H1 (cell line): Measurements from ENCODE around the gene MGMT. TPM values are rescaled to one million over a fixed set of nuclear protein-coding genes. Genes with fewer than 3 reads are reported as not detected.

ENCODE experiments used
- CTCF ChIA-PET: fragments of 300-600 bp; sonication (Branson Sonifier 250); formaldehyde crosslinking; loops from one replicate; lab custom pipeline; 2021; ENCODE audit not compliant: partially characterized antibody; lab: Charles Lee
- POLR2A ChIA-PET: fragments of 300-600 bp; sonication (Branson Sonifier 250); formaldehyde crosslinking; loops from one replicate; lab custom pipeline; 2021; ENCODE audit warnings: inconsistent platforms; ENCODE audit not compliant: partially characterized antibody; lab: Charles Lee
- DNase-seq, 2 experiments: peaks; one replicate each; pipeline versions ENCODE4 v3.0.0 to v3.0.0-alpha.2; 2010 to 2022; ENCODE audit warnings: low spot score in 2 of 2, low read depth in 1 of 2, mixed read lengths in 1 of 2
- FAIRE-seq: peaks from 2 replicates; lab custom pipeline; 2011; peaks lifted over from hg19 to GRCh38; lab: Jason Lieb, UNC
- H2AFZ ChIP-seq: 2 replicates; pipeline ENCODE4 v1.8.1; 2012; ENCODE audit warnings: low read length, inconsistent platforms
- H2AK5ac ChIP-seq: 2 replicates; pipeline ENCODE4 v1.6.1; 2013; ENCODE audit warnings: low read depth, low read length
- H2BK120ac ChIP-seq: replicated peaks from 2 replicates; pipeline ENCODE3; 2013; ENCODE audit warnings: low read depth, low read length, inconsistent platforms
- H2BK12ac ChIP-seq: 2 replicates; pipeline ENCODE4 v1.6.1; 2013; ENCODE audit warnings: low read depth, low read length
- H2BK15ac ChIP-seq: 2 replicates; pipeline ENCODE4 v1.6.1; 2013; ENCODE audit warnings: low read length
- H2BK20ac ChIP-seq: 2 replicates; pipeline ENCODE4 v1.6.1; 2013; ENCODE audit warnings: low read length
- H2BK5ac ChIP-seq: 2 replicates; pipeline ENCODE4 v1.6.1; 2013; ENCODE audit warnings: low read depth, low read length
- H3K14ac ChIP-seq: 2 replicates; pipeline ENCODE4 v1.6.1; 2013; ENCODE audit warnings: inconsistent platforms; ENCODE audit not compliant: insufficient read length
- H3K18ac ChIP-seq: 2 replicates; pipeline ENCODE4 v1.6.1; 2013; ENCODE audit warnings: low read length; ENCODE audit errors: extremely low read depth
- H3K23ac ChIP-seq: 2 replicates; pipeline ENCODE4 v1.6.1; 2013; ENCODE audit warnings: inconsistent platforms; ENCODE audit not compliant: insufficient read length
- H3K23me2 ChIP-seq: 2 replicates; pipeline ENCODE4 v1.6.1; 2013; ENCODE audit warnings: low read depth, low read length
- H3K27ac ChIP-seq: 2 replicates; pipeline ENCODE4 v1.6.1; 2011; ENCODE audit warnings: low read depth, low read length, inconsistent platforms
- H3K27me3 ChIP-seq, 4 experiments: replicated peaks in 1 of 4; 1 replicate in 1 of 4; 2 replicates in 3 of 4; pipeline versions ENCODE4 v1.6.1 to v1.8.1; 2011 to 2013; ENCODE audit warnings: low read length in 3 of 4, mild to moderate bottlenecking in 3 of 4, inconsistent platforms in 2 of 4, mixed read lengths in 2 of 4, moderate library complexity in 1 of 4; ENCODE audit not compliant: control insufficient read depth in 3 of 4, insufficient read depth in 3 of 4; ENCODE audit errors: extremely low read depth in 1 of 4
- H3K36me3 ChIP-seq, 4 experiments: 2 replicates each; pipeline versions ENCODE4 v1.6.1 to v1.8.1; 2011 to 2013; ENCODE audit warnings: mild to moderate bottlenecking in 4 of 4, low read length in 3 of 4, moderate library complexity in 2 of 4, control low read depth in 1 of 4, inconsistent platforms in 1 of 4; ENCODE audit not compliant: insufficient read depth in 4 of 4, control insufficient read depth in 2 of 4
- H3K4ac ChIP-seq: replicated peaks from 2 replicates; pipeline ENCODE3; 2013; ENCODE audit warnings: low read length, low read depth, mixed read lengths, inconsistent platforms; ENCODE audit not compliant: insufficient read length
- H3K4me1 ChIP-seq, 4 experiments: replicated peaks in 1 of 4; 1 replicate in 1 of 4; 2 replicates in 3 of 4; pipeline versions ENCODE4 v1.6.1 to v1.8.1; 2011 to 2013; ENCODE audit warnings: low read length in 3 of 4, inconsistent platforms in 2 of 4, mixed read lengths in 1 of 4; ENCODE audit not compliant: insufficient read depth in 4 of 4, control insufficient read depth in 3 of 4
- H3K4me2 ChIP-seq, 2 experiments: 2 replicates each; pipeline versions ENCODE4 v1.6.1 to v1.8.1; 2011 to 2013; ENCODE audit warnings: low read depth in 2 of 2, low read length in 2 of 2, control low read depth in 1 of 2, inconsistent platforms in 1 of 2, mild to moderate bottlenecking in 1 of 2; ENCODE audit not compliant: insufficient read depth in 1 of 2
- H3K4me3 ChIP-seq, 4 experiments: fragments of 200-600, 300-600 bp in 1 of 4; sonication (generic), shearing (Covaris generic), sonication (Bioruptor Twin) in 1 of 4; 2 replicates each; pipeline versions ENCODE4 v1.5.1 to v1.8.1; 2011 to 2016; ENCODE audit warnings: low read length in 4 of 4, low read depth in 3 of 4, control low read depth in 2 of 4, inconsistent platforms in 2 of 4, mild to moderate bottlenecking in 2 of 4, mixed read lengths in 1 of 4, moderate library complexity in 1 of 4; ENCODE audit not compliant: insufficient read depth in 2 of 4; ENCODE audit errors: extremely low read depth in 1 of 4
- H3K56ac ChIP-seq: replicated peaks from 2 replicates; pipeline ENCODE3; 2013; ENCODE audit warnings: low read depth, mild to moderate bottlenecking, mixed read lengths, low read length, inconsistent platforms; ENCODE audit not compliant: insufficient read length
- H3K79me1 ChIP-seq: 2 replicates; pipeline ENCODE4 v1.6.1; 2013; ENCODE audit warnings: low read depth, low read length, control low read depth
- H3K79me2 ChIP-seq, 2 experiments: 2 replicates each; pipeline versions ENCODE4 v1.6.1 to v1.8.1; 2012 to 2013; ENCODE audit warnings: low read length in 2 of 2, mild to moderate bottlenecking in 2 of 2, inconsistent platforms in 1 of 2; ENCODE audit not compliant: insufficient read depth in 2 of 2, control insufficient read depth in 1 of 2
- H3K9ac ChIP-seq, 4 experiments: replicated peaks in 1 of 4; 1 replicate in 1 of 4; 2 replicates in 3 of 4; pipeline versions ENCODE4 v1.6.1 to v1.8.1; 2011 to 2013; ENCODE audit warnings: low read depth in 3 of 4, low read length in 3 of 4, control low read depth in 2 of 4, mild to moderate bottlenecking in 2 of 4, moderate library complexity in 2 of 4, inconsistent platforms in 1 of 4; ENCODE audit errors: extremely low read depth in 1 of 4
- H3K9me3 ChIP-seq, 2 experiments: 2 replicates each; pipeline versions ENCODE4 v1.6.1 to v1.8.1; 2012 to 2013; ENCODE audit warnings: mild to moderate bottlenecking in 2 of 2, moderate library complexity in 2 of 2, control low read depth in 1 of 2, inconsistent platforms in 1 of 2, low read depth in 1 of 2, low read length in 1 of 2, mixed read lengths in 1 of 2; ENCODE audit not compliant: insufficient read depth in 2 of 2
- H4K20me1 ChIP-seq, 2 experiments: replicated peaks in 1 of 2; 2 replicates each; pipeline versions ENCODE3 to v1.8.1; 2011 to 2013; ENCODE audit warnings: inconsistent platforms in 2 of 2, low read length in 2 of 2, mild to moderate bottlenecking in 1 of 2; ENCODE audit not compliant: insufficient read depth in 2 of 2, control insufficient read depth in 1 of 2
- H4K5ac ChIP-seq: 2 replicates; pipeline ENCODE4 v1.6.1; 2013; ENCODE audit warnings: low read length, low read depth, mixed read lengths, inconsistent platforms; ENCODE audit not compliant: insufficient read length
- H4K8ac ChIP-seq: 2 replicates; pipeline ENCODE4 v1.8.0; 2013; ENCODE audit warnings: mild to moderate bottlenecking, moderate library complexity, low read length, inconsistent platforms; ENCODE audit not compliant: insufficient read depth; ENCODE audit errors: extremely low read depth
- H4K91ac ChIP-seq: replicated peaks from 2 replicates; pipeline ENCODE3; 2013; ENCODE audit warnings: low read length, mixed read lengths, inconsistent platforms; ENCODE audit not compliant: insufficient read length
- RAD21 ChIP-seq, 2 experiments: IDR thresholded peaks in 1 of 2; conservative IDR thresholded peaks in 1 of 2; 2 replicates each; pipeline ENCODE4 v1.6.1; 2011; ENCODE audit warnings: low read depth in 2 of 2, low read length in 2 of 2, improper control_type of control experiment in 1 of 2, inconsistent platforms in 1 of 2, mild to moderate bottlenecking in 1 of 2, moderate library complexity in 1 of 2
- RBBP5 ChIP-seq: IDR thresholded peaks from 2 replicates; pipeline ENCODE4 v1.7.1; 2012; ENCODE audit warnings: low read depth, mild to moderate bottlenecking, inconsistent platforms, low read length, moderate library complexity, borderline replicate concordance
- SUZ12 ChIP-seq: fragments of 200-600 bp; sonication (generic); IDR thresholded peaks from 2 replicates; pipeline ENCODE4 v1.6.1; 2012; ENCODE audit warnings: mild to moderate bottlenecking, inconsistent platforms, low read length, moderate library complexity, mixed read lengths
- TAF7 ChIP-seq: optimal IDR thresholded peaks from 2 replicates; pipeline ENCODE3; 2011; ENCODE audit warnings: low read depth, mild to moderate bottlenecking, inconsistent platforms, low read length, moderate library complexity, borderline replicate concordance
- WGBS, 2 experiments: shearing (Covaris generic) in 1 of 2; methylation state at CpG; one replicate each; pipeline versions ENCODE4 v1.1.6 to v1.1.7; 2013 to 2015; ENCODE audit warnings: low lambda C conversion rate in 2 of 2, mixed read lengths in 2 of 2, inconsistent platforms in 1 of 2, low coverage in 1 of 2, missing lambda C conversion rate in 1 of 2; ENCODE audit not compliant: insufficient replicate concordance in 2 of 2, insufficient coverage in 1 of 2, insufficient read length in 1 of 2; ENCODE audit errors: extremely low coverage in 1 of 2, missing lambda C conversion rate in 1 of 2; 5-methylcytosine and 5-hydroxymethylcytosine counted together
- polyA plus RNA-seq, 7 experiments: library from polyadenylated mRNA; depleted of rRNA in 3 of 7; stranded (reverse) in 5 of 7; unstranded in 2 of 7; fragments of >200 nt in 5 of 7; fragments of 200-250 nt in 2 of 7; gene quantifications; 1 replicate in 5 of 7; 2 replicates in 1 of 7; 4 replicates in 1 of 7; pipeline versions ENCODE4 v1.2.1 to v1.2.3, GENCODE V29; 2011 to 2013; ENCODE audit warnings: missing spikeins in 2 of 7, mixed read lengths in 2 of 7
- total RNA-seq: library from RNA; stranded (reverse); fragmentation: NEBNext Ultra II Directional; extraction: Animal tissue kit (Norgen Biotek cat#: 25700); gene quantifications from 2 replicates; pipeline ENCODE4 v1.2.1, GENCODE V29; 2021
- TF ChIP-seq, protein P1 (sequence below), 3 experiments: IDR thresholded peaks; 1 replicate in 2 of 3; 2 replicates in 1 of 3; pipeline versions ENCODE4 v1.5.1 to v1.6.1; 2011; ENCODE audit warnings: low read length in 3 of 3, mild to moderate bottlenecking in 3 of 3, inconsistent platforms in 2 of 3, low read depth in 1 of 3, moderate library complexity in 1 of 3; ENCODE audit not compliant: insufficient read depth in 1 of 3; ENCODE audit errors: control extremely low read depth in 1 of 3

MGMT gene
- total and polyA plus RNA-seq, 2 of the 8 experiments (the other 6 are each of a cell fraction or from before 2014, with no cell fraction given): 9.9 to 10.7 TPM

DNA sequence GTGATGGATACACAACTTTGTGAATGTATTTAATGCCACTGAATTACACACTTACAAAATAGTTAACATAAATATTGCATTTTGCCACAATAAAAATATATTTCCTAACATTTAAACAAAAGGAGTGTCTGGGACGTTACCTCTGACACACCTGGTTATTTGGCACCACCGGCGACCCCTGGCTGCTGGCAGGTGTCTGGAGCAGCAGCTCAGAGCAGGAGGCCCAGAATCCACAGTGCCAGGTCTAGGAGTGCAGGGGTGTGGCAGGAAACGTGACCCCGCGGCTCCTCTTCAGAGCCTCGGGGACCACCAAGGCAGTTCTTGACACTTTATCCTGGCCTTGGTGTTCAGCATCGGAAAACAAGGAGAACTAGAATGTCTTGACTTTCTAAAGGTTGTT, 46.3 kb downstream of the MGMT start:
- H3K56ac ChIP-seq: no peak overlapping the region
- no peak overlapping the region for H3K4me3 ChIP-seq
- H3K14ac ChIP-seq: no peak overlapping the region
- no peaks in the 10 kb centered on the region for H3K4me1 ChIP-seq
- no peak overlapping the region for H3K4ac ChIP-seq
- H2BK20ac ChIP-seq: no peak overlapping the region
- no peak overlapping the region for H2BK5ac ChIP-seq
- H3K79me2 ChIP-seq: no peaks in the 10 kb centered on the region; a peak in 1 of 4 replicates
- H4K91ac ChIP-seq: no peak overlapping the region
- H3K4me2 ChIP-seq: no peak overlapping the region
- H2BK12ac ChIP-seq: no peak overlapping the region
- no peak overlapping the region for H2AK5ac ChIP-seq
- no peaks in the 10 kb centered on the region for H3K36me3 ChIP-seq
- FAIRE-seq: no peak
- no peaks in the 10 kb centered on the region for H4K20me1 ChIP-seq
- no peak overlapping the region for H4K5ac ChIP-seq
- no peak overlapping the region for H2BK15ac ChIP-seq
- H3K23ac ChIP-seq: no peak overlapping the region
- no peak for DNase-seq
- H3K27me3 ChIP-seq: no peaks in the 10 kb centered on the region
- WGBS, 2 experiments: 79% methylated on average over 8 of the region's 8 CpGs; no CpG with 5 or more reads in 1 of the 2 experiments
- CTCF ChIA-PET: interaction anchor here (0.9 to 2.6 kb wide), 5 partner anchors 9 to 311 kb away, joined by 3 to 7 read pairs (median 4); no protein-coding TSS in a partner anchor
- no peak overlapping the region for H3K27ac ChIP-seq
- no peak overlapping the region for H3K18ac ChIP-seq
- no peak overlapping the region for H2BK120ac ChIP-seq
- peak overlapping the region; percentile 45; the same call in 1 of the 2 replicates for H4K8ac ChIP-seq
- no peaks in the 10 kb centered on the region; a peak in 1 of 4 replicates for H3K9me3 ChIP-seq
- no peak for TF ChIP-seq RBBP5
- TF ChIP-seq TAF7: no peak
- TF ChIP-seq, protein P1, sequence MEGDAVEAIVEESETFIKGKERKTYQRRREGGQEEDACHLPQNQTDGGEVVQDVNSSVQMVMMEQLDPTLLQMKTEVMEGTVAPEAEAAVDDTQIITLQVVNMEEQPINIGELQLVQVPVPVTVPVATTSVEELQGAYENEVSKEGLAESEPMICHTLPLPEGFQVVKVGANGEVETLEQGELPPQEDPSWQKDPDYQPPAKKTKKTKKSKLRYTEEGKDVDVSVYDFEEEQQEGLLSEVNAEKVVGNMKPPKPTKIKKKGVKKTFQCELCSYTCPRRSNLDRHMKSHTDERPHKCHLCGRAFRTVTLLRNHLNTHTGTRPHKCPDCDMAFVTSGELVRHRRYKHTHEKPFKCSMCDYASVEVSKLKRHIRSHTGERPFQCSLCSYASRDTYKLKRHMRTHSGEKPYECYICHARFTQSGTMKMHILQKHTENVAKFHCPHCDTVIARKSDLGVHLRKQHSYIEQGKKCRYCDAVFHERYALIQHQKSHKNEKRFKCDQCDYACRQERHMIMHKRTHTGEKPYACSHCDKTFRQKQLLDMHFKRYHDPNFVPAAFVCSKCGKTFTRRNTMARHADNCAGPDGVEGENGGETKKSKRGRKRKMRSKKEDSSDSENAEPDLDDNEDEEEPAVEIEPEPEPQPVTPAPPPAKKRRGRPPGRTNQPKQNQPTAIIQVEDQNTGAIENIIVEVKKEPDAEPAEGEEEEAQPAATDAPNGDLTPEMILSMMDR (IDR thresholded peaks at IDR 0.05; ENCODE audit: control extremely low read depth in 1 of 3, insufficient read depth in 1 of 3, low read depth in 1 of 3, low read length in 3 of 3): peak; percentile 41 to 62 (median 58)
- no peak for TF ChIP-seq SUZ12
- TF ChIP-seq RAD21 (IDR thresholded peaks at IDR 0.05 in 1 of 2, conservative IDR thresholded peaks at IDR 0.05 in 1 of 2; ENCODE audit: low read depth in 2 of 2, low read length in 2 of 2): peak; percentile 45 to 70
- no peaks in the 10 kb centered on the region for H3K79me1 ChIP-seq
- H3K23me2 ChIP-seq: no peaks in the 10 kb centered on the region
- POLR2A ChIA-PET: no interaction called here
- no peak overlapping the region for H3K9ac ChIP-seq
- H2AFZ ChIP-seq: no peak overlapping the region
